Activated B cell treated with CpG ODN at 0.5 μM for 24 hours (primary cell): ENCODE measurements around the gene STAB2. TPM values are rescaled to one million over a fixed set of nuclear protein-coding genes. Genes with fewer than 3 reads are reported as not detected.

Experiments
- ATAC-seq: fragments of 200-7000 bp; cut with Tn5 transposase; one replicate; pipeline ENCODE4 v1.10.0; 2021; ENCODE audit warnings: low read depth, mild to moderate bottlenecking, moderate library complexity
- CTCF ChIA-PET: fragments of 350-600 bp; sonication (Branson Sonifier 250); formaldehyde crosslinking; loops from one replicate; lab custom pipeline; 2021; ENCODE audit warnings: antibody characterized with exemption; lab: Charles Lee
- POLR2A ChIA-PET: fragments of 350-600 bp; sonication (Branson Sonifier 250); formaldehyde crosslinking; loops from one replicate; lab custom pipeline; 2021; ENCODE audit warnings: antibody characterized with exemption; lab: Charles Lee
- DNase-seq: peaks from one replicate; pipeline ENCODE4 v3.0.0; 2022
- H3K27ac Mint-ChIP-seq: one replicate; pipeline ENCODE4 v1.8.0; 2020; ENCODE audit warnings: mixed read lengths
- H3K27me3 Mint-ChIP-seq: one replicate; pipeline ENCODE4 v1.8.0; 2021; ENCODE audit warnings: mixed read lengths
- H3K36me3 Mint-ChIP-seq: one replicate; pipeline ENCODE4 v1.8.0; 2021; ENCODE audit warnings: low read depth, mixed read lengths
- H3K4me1 Mint-ChIP-seq: one replicate; pipeline ENCODE4 v1.8.0; 2021; ENCODE audit warnings: mixed read lengths
- H3K4me3 Mint-ChIP-seq: one replicate; pipeline ENCODE4 v1.8.0; 2020; ENCODE audit warnings: mild to moderate bottlenecking, mixed read lengths
- H3K9me3 Mint-ChIP-seq: one replicate; pipeline ENCODE4 v1.8.0; 2020; ENCODE audit warnings: mixed read lengths
- intact Hi-C: fragments of 100-400 bp; cut with micrococcal nuclease; formaldehyde crosslinking; loops from one replicate; pipeline ENCODE4 v1.15.1; 2024
- total RNA-seq: library from RNA; stranded (reverse); gene quantifications from 2 replicates; pipeline ENCODE4 v1.2.3, GENCODE V29; 2022
- TF ChIP-seq, protein P1 (sequence below): fragments of 200-600 bp; IDR thresholded peaks from one replicate; pipeline ENCODE4 v1.8.0; 2022; ENCODE audit warnings: antibody characterized with exemption, mild to moderate bottlenecking

The STAB2 gene
- total RNA-seq, 1 donor from 2014 or later: not detected

GRCh38 chr12:103729499-103729898 lies 142.4 kb downstream of the STAB2 start:
- Mint-ChIP-seq H3K27ac (no peak overlapping the region), H3K4me1 (no peaks in the 10 kb centered on the region), H3K4me3 (no peak overlapping the region), H3K36me3 (no peaks in the 10 kb centered on the region), H3K27me3 (no peaks in the 10 kb centered on the region), H3K9me3 (peaks cover 6% of the 10 kb centered on the region)
- ATAC-seq (no peak), DNase-seq (no peak)
- TF ChIP-seq, protein P1, sequence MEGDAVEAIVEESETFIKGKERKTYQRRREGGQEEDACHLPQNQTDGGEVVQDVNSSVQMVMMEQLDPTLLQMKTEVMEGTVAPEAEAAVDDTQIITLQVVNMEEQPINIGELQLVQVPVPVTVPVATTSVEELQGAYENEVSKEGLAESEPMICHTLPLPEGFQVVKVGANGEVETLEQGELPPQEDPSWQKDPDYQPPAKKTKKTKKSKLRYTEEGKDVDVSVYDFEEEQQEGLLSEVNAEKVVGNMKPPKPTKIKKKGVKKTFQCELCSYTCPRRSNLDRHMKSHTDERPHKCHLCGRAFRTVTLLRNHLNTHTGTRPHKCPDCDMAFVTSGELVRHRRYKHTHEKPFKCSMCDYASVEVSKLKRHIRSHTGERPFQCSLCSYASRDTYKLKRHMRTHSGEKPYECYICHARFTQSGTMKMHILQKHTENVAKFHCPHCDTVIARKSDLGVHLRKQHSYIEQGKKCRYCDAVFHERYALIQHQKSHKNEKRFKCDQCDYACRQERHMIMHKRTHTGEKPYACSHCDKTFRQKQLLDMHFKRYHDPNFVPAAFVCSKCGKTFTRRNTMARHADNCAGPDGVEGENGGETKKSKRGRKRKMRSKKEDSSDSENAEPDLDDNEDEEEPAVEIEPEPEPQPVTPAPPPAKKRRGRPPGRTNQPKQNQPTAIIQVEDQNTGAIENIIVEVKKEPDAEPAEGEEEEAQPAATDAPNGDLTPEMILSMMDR: no peak
- intact Hi-C loops: no loop called here
- ChIA-PET POLR2A (no interaction called here), CTCF (no interaction called here)

DNA sequence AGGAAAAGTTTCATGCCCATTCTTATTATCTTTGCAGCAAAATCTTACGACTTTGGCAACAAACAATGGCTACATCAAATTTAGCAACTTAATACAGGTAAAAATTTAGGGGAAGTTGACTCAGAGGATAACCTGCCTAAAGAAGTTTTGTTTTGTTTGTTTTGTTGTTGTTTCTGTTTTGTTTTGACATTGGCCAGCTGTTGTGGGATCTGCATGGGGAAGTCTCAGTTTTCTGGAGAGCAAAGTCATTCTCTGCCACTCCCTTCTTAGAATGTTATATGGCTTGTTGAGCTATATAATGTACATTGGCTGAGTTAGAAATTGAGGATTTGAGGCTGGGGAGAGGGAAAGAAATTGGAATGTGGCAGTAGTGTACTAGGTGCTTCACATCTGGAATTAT lies 144.5 kb downstream of the STAB2 start:
- intact Hi-C loops: no loop called here
- ATAC-seq (no peak), DNase-seq (no peak)
- Mint-ChIP-seq H3K4me1 (no peaks in the 10 kb centered on the region), H3K27me3 (no peaks in the 10 kb centered on the region), H3K27ac (no peak overlapping the region), H3K9me3 (peaks cover 6% of the 10 kb centered on the region), H3K36me3 (no peaks in the 10 kb centered on the region), H3K4me3 (no peak overlapping the region)
- ChIA-PET CTCF (no interaction called here), POLR2A (no interaction called here)
- TF ChIP-seq, protein P1: no peak

DNA sequence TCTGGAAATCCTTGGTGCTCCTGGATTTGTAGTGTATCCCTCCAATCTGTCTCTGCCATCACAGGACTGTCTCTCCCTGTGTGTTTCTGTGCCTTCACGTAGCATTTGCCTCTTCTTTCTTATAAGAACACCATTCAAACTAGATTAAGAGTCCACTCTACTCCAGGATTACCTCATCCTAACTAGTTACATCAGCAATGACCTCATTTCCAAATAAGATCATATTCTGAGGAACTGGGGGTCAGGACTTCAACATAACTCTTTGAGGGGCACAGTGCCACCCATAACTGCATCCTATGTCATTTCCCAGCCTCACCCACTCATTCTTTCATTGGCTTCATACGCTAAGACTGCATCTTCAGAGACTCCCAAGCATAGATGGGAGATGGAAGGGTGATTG lies 147.8 kb downstream of the STAB2 start:
- Mint-ChIP-seq H3K27ac (no peak overlapping the region), H3K4me3 (no peak overlapping the region), H3K27me3 (peaks cover 4% of the 10 kb centered on the region), H3K4me1 (no peaks in the 10 kb centered on the region), H3K9me3 (peaks cover 6% of the 10 kb centered on the region), H3K36me3 (no peaks in the 10 kb centered on the region)
- TF ChIP-seq, protein P1: no peak
- CTCF ChIA-PET: no interaction called here
- POLR2A ChIA-PET: no interaction called here
- intact Hi-C loops: no loop called here
- ATAC-seq (no peak), DNase-seq (no peak)

GRCh38 chr12:103735291-103735690 lies 148.2 kb downstream of the STAB2 start:
- Mint-ChIP-seq H3K36me3 (no peaks in the 10 kb centered on the region), H3K9me3 (peaks cover 6% of the 10 kb centered on the region), H3K27me3 (peaks cover 4% of the 10 kb centered on the region), H3K4me1 (no peaks in the 10 kb centered on the region), H3K27ac (no peak overlapping the region), H3K4me3 (no peak overlapping the region)
- POLR2A ChIA-PET: no interaction called here
- no peak for DNase-seq
- CTCF ChIA-PET: no interaction called here
- TF ChIP-seq, protein P1: no peak
- intact Hi-C loops: no loop called here
- no peak for ATAC-seq

DNA sequence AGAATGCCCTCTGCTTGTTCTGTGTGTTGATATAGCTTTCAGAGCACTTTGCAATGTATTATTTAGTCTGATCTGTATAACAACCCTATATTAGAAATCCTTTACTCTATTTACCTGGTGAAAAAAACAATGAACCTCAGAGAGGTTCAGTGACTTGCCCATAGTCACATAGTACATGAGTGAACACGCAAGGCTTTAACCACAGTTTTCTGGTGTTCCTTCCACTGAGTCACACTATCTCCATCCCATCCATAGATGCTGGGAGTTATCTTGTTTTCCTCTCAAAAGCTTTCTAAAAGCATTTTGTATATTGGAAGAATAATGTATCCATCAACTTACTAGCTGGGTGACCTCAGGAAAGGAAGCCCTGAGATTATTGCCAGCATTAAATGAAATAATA lies 149.5 kb downstream of the STAB2 start:
- no peaks in the 10 kb centered on the region for H3K4me1 Mint-ChIP-seq
- ChIA-PET CTCF (no interaction called here), POLR2A (no interaction called here)
- intact Hi-C loops: no loop called here
- no peak for ATAC-seq
- no peaks in the 10 kb centered on the region for H3K36me3 Mint-ChIP-seq
- H3K9me3 Mint-ChIP-seq: peaks cover 2% of the 10 kb centered on the region
- DNase-seq: no peak
- no peak overlapping the region for H3K27ac Mint-ChIP-seq
- H3K27me3 Mint-ChIP-seq: peaks cover 4% of the 10 kb centered on the region
- TF ChIP-seq, protein P1: no peak
- no peak overlapping the region for H3K4me3 Mint-ChIP-seq
